ENCODE data around the gene PPM1F. TPM values are rescaled to one million over a fixed set of nuclear protein-coding genes. Genes with fewer than 3 reads are reported as not detected.

Gene PPM1F
- total RNA-seq, 1 donor = 90.8 TPM

GRCh38 chr22:21961127-21961867 lies 8.6 kb upstream of the PPM1F start:
- no peak for DNase-seq (ENCODE audit: low read depth in 2 of 3, low spot score in 2 of 3)

- DNase-seq (ENCODE audit: low read depth in 2 of 3, low spot score in 2 of 3) = no peak
Observed at GRCh38 chr22:21960200-21961126, 7.8 kb upstream of the PPM1F start.

- no peak for DNase-seq (ENCODE audit: low read depth in 2 of 3, low spot score in 2 of 3)
Observed at GRCh38 chr22:21959274-21960074, 6.8 kb upstream of the PPM1F start.

- DNase-seq (ENCODE audit: low read depth in 2 of 3, low spot score in 2 of 3) = no peak
Observed at GRCh38 chr22:21958360-21959273, 6.0 kb upstream of the PPM1F start.

- DNase-seq (ENCODE audit: low read depth in 2 of 3, low spot score in 2 of 3) = no peak
Observed at GRCh38 chr22:21951931-21952465, 650 bp downstream of the PPM1F start.

- no peak for DNase-seq (ENCODE audit: low read depth in 2 of 3, low spot score in 2 of 3)
Observed at GRCh38 chr22:21951062-21951461, 1.6 kb downstream of the PPM1F start.

GRCh38 chr22:21949948-21950347 lies 2.7 kb downstream of the PPM1F start:
- DNase-seq (ENCODE audit: low read depth in 2 of 3, low spot score in 2 of 3) = no peak

GRCh38 chr22:21949569-21949918 lies 3.1 kb downstream of the PPM1F start:
- DNase-seq (ENCODE audit: low read depth in 2 of 3, low spot score in 2 of 3) = no peak

- no peak for DNase-seq (ENCODE audit: low read depth in 2 of 3, low spot score in 2 of 3)
Observed at GRCh38 chr22:21948824-21949568, 3.7 kb downstream of the PPM1F start.

GRCh38 chr22:21948390-21948789 lies 4.3 kb downstream of the PPM1F start:
- no peak for DNase-seq (ENCODE audit: low read depth in 2 of 3, low spot score in 2 of 3)

GRCh38 chr22:21947040-21948014 lies 5.3 kb downstream of the PPM1F start:
- DNase-seq (ENCODE audit: low read depth in 2 of 3, low spot score in 2 of 3) = peak in 1 of 3 donors; percentile 27

GRCh38 chr22:21946262-21946925 lies 6.3 kb downstream of the PPM1F start:
- no peak for DNase-seq (ENCODE audit: low read depth in 2 of 3, low spot score in 2 of 3)

GRCh38 chr22:21945453-21946261 lies 7.0 kb downstream of the PPM1F start:
- DNase-seq (ENCODE audit: low read depth in 2 of 3, low spot score in 2 of 3) = no peak

- peak in 1 of 3 donors; percentile 55 for DNase-seq (ENCODE audit: low read depth in 2 of 3, low spot score in 2 of 3)
Observed at GRCh38 chr22:21944871-21945270, 7.8 kb downstream of the PPM1F start.

- DNase-seq (ENCODE audit: low read depth in 2 of 3, low spot score in 2 of 3) = no peak
Observed at GRCh38 chr22:21943571-21944448, 8.8 kb downstream of the PPM1F start.
